ENCODE data around the gene ORC1. TPM values are rescaled to one million over a fixed set of nuclear protein-coding genes. Genes with fewer than 3 reads are reported as not detected.

The ORC1 gene
- total RNA-seq, 1 experiment from 2014 or later: 45.2 TPM

- H3K27ac Mint-ChIP-seq: no peak overlapping the region
- ChIA-PET CTCF (no interaction called here), POLR2A (no interaction called here)
- H3K4me3 Mint-ChIP-seq: no peak overlapping the region
- no peaks in the 10 kb centered on the region for H3K9me3 Mint-ChIP-seq
- H3K36me3 Mint-ChIP-seq: peaks cover 10% of the 10 kb centered on the region
- no peak for DNase-seq (ENCODE audit: low spot score)
- no peak for ATAC-seq
- H3K4me1 Mint-ChIP-seq: peaks cover 8% of the 10 kb centered on the region
- TF ChIP-seq FOXJ3 (CRISPR knock-in tag; IDR thresholded peaks at IDR 0.05; ENCODE audit: borderline replicate concordance) (no peak), RORB (CRISPR knock-in tag; IDR thresholded peaks at IDR 0.05) (no peak), CREM (CRISPR knock-in tag; IDR thresholded peaks at IDR 0.05) (no peak)
- no peaks in the 10 kb centered on the region for H3K27me3 Mint-ChIP-seq (ENCODE audit: low read depth)
Measured at GRCh38 chr1:52334906-52335528, 69.2 kb downstream of the ORC1 start.

GRCh38 chr1:52332411-52332810 is 71.8 kb downstream of the ORC1 start:
- H3K4me3 Mint-ChIP-seq: no peak overlapping the region
- H3K4me1 Mint-ChIP-seq: peaks cover 14% of the 10 kb centered on the region
- DNase-seq (ENCODE audit: low spot score) (no peak), ATAC-seq (no peak)
- H3K27me3 Mint-ChIP-seq (ENCODE audit: low read depth): no peaks in the 10 kb centered on the region
- H3K36me3 Mint-ChIP-seq: peaks cover 7% of the 10 kb centered on the region; the same call in 1 of the 2 replicates
- no peak overlapping the region for H3K27ac Mint-ChIP-seq
- no peaks in the 10 kb centered on the region for H3K9me3 Mint-ChIP-seq
- ChIA-PET CTCF (no interaction called here), POLR2A (no interaction called here)
- no peak for TF ChIP-seq ZNF317 (CRISPR knock-in tag; IDR thresholded peaks at IDR 0.05; ENCODE audit: borderline replicate concordance, low read depth)
- no peak for TF ChIP-seq ETV6 (CRISPR knock-in tag; IDR thresholded peaks at IDR 0.05)
- TF ChIP-seq MAX (CRISPR knock-in tag; IDR thresholded peaks at IDR 0.05): no peak
- no peak for TF ChIP-seq MYBL2 (CRISPR knock-in tag; IDR thresholded peaks at IDR 0.05)
- TF ChIP-seq STAT6 (CRISPR knock-in tag; conservative IDR thresholded peaks at IDR 0.05; ENCODE audit: low read depth): no peak
- no peak for TF ChIP-seq ATF1 (CRISPR knock-in tag; IDR thresholded peaks at IDR 0.05)
- no peak for TF ChIP-seq CDX4 (CRISPR knock-in tag; IDR thresholded peaks at IDR 0.05; ENCODE audit: borderline replicate concordance)
- no peak for TF ChIP-seq HMGXB4 (CRISPR knock-in tag; IDR thresholded peaks at IDR 0.05)
- TF ChIP-seq SMAD4 (CRISPR knock-in tag; IDR thresholded peaks at IDR 0.05): no peak
- no peak for TF ChIP-seq ARID4B (CRISPR knock-in tag; IDR thresholded peaks at IDR 0.05; ENCODE audit: borderline replicate concordance)
- no peak for TF ChIP-seq ZMAT4 (CRISPR knock-in tag; IDR thresholded peaks at IDR 0.05)
- TF ChIP-seq CREM (CRISPR knock-in tag; IDR thresholded peaks at IDR 0.05): no peak
- no peak for TF ChIP-seq SOX15 (CRISPR knock-in tag; IDR thresholded peaks at IDR 0.05)
- TF ChIP-seq ATF6 (CRISPR knock-in tag; IDR thresholded peaks at IDR 0.05): no peak
- no peak for TF ChIP-seq FOXP4 (CRISPR knock-in tag; IDR thresholded peaks at IDR 0.05)

Measured in WTC11 (cell line).